CD4-positive, alpha-beta T cell treated with Interleukin-1 beta for 1 hour (primary cell): ENCODE measurements around the gene TLR9.
"Not testable (repeated sequence)": the region's sequence is repeated elsewhere in the genome, so short reads cannot be mapped to it uniquely, and the experiment has no call there.

Experiments
- DNase-seq, 2 donors: peaks; one replicate each; pipeline ENCODE4 v3.0.0-alpha.2; 2020 to 2022

Gene TLR9

DNA sequence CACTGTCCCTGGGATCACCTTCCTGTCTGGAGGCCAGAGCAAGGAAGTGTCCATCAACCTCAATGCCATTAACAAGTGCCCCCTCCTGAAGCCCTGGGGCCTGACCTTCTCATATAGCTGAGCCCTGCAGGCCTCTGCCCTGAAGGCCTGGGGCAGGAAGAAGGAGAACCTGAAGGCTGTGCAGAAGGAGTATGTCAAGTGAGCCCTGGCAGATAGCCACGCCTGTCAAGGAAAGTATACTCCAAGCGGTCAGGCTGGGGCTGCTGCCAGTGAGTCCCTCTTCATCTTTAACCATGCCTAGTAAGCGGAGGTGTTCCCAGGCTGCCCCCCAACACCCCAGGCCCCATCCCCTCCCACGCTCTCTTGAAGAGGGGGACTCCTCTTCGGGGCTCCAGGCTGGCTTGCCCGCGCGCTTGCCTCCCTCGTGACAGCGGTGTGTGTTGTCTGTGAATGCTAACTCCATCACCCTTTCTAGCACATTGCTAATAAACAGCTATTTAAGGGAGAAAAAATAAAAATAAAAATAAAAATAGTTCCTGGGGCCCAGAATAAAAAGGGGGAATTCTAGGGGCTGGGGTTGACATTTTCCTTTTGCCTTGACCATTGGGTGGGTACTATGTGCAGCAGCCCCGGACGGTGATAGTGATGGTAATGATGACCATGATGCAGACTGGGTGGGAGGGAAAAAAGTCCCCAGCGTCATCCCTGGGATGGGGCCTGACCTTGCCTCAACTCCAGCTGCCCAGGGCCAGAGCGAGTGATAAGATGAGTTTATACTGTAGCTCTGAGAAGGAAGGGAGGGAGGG, 30.8 kb downstream of the TLR9 start:
- DNase-seq, result no peak

GRCh38 chr3:52193065-52193464, 32.4 kb downstream of the TLR9 start:
- DNase-seq, result no peak

DNA sequence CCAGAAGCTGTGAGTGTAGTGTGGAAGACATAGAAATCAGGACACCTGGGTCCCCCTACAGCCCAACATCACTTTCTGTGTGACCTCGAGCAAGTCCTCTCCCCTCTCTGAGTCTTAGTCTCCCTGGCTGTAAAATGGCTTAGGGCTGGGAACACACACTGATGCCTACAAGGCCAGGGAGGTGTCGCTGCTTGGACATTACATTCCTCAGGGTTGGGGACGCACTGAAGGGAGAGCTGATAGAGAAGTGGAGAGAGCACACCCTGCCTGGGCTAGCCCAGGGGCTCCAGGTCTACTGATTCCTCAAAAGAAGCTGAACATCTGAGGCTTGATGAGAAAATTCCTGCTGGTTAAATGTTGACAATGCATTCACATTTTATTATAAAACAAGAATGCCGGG, 33.8 kb downstream of the TLR9 start:
- DNase-seq, result no peak

DNA sequence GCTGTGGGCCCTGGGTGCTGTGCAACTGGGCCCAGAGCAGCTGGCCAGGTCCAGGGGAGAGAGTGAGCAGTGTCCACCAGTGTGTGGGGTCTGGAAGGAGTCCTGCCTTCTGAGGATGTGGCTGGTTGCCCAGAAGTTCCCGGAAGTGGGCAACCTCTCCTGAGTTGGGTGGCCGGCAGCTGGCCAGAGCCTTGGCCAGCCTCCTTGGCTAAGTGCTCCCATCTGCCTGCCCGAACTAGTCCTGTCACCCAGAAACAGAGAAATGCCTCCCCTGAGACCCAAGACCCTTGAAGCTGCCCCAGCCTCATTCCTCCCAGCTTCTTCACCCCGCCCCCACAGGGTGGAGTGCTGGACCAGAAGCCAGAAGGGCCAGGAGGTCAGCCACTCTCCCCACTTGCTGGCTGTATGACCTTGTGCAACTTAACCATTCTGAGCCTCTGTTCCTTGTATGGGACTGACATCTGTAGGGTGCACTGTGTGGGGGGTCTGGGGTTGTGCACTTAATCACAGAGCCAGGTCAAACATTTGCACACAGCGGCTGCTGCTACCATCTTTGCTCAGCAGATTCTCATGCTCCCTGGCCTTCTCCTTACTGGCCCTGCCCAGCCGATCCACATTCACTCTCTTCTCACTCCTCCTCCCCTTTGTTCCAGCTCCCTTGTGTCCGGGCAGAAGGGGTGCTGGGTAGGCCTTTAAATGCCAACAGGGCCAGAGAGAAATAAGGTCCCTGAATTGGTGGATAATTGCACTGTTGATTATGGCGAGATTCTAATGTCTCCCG, 35.0 kb downstream of the TLR9 start:
- no peak for DNase-seq

DNA sequence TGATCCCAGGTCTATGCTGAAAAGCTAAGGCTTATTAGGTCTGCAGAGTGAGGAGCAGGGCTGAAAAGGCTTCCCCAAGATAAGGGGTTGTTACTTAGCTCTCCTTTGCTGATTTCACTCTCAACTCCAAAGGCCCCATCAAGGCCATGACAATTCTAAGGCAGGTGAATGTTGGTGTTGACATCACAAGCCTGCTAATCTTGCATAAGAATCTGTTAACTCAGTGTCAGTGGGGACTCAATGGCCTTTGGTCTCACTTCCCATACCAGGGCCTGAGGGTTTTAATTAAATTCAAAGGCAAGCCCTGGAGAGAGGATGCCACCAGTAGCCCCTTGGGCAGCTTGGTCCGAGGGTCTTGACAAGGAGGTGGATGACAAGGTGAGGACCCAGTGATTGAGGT, 36.9 kb downstream of the TLR9 start:
- no peak for DNase-seq

- no peak for DNase-seq
These were observed 38.7 kb downstream of the TLR9 start for GRCh38 chr3:52186729-52187128.

- DNase-seq, result no peak
These were observed 39.6 kb downstream of the TLR9 start for GRCh38 chr3:52185837-52186236.

DNA sequence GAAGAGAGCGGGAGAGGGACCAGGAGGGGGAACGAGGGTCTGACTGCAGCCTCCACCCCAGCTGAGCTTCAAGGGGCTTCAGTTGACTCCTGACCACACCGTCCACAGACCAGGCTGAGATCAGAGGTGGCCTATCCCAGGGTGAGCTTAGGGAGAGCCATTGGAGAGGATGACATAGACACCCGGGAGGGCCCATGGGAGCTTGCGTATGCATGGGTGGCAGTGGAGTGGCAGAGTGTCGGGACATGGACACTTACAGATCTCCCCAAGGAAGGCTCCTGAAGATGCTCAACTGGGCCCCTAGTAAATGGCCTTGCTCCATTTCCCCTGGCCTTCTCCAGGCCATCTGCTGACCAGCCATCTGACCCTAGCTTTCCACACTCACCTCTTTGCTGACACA, 40.1 kb downstream of the TLR9 start:
- no peak for DNase-seq

DNA sequence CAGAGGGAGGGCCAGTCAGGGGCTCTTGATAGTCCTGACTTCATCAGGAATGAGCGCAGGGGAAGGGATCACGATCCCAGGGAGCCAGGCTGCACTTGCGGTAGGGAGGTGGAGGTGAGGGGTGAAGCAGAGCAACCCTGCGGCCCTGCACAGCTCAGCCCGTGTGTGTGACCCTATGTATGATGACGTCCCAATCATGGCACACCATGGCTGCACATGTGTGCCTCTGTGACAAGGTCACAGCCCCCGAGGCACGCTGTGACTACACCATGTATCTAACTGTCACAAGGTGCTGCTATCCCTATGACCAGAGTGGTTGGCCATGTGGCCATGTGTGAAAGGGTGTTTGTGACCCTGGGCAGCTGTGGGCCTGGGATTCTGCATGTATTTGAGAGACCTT, 40.8 kb downstream of the TLR9 start:
- no peak for DNase-seq

GRCh38 chr3:52183786-52184445, 41.5 kb downstream of the TLR9 start:
- DNase-seq, result no peak

DNA sequence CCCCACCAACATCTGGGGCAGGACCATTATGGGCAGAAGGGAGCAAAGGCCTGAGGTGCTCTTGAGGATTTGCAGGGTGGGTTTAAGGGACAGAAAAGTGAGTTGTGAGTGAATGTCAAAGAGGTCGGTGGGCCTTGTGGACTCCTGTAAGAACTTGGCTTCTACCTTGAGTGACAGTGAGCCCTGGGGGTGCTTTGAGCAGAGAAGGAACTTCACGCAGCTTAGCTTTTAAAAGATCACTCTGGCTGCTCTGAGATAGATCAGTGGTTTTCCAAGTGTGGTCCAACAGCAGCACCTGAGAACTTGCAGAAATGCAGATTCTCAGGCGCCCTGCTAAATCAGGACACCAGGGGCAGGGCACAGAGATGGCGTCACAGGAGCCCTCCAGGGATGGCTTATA, 42.8 kb downstream of the TLR9 start:
- DNase-seq, result no peak

DNA sequence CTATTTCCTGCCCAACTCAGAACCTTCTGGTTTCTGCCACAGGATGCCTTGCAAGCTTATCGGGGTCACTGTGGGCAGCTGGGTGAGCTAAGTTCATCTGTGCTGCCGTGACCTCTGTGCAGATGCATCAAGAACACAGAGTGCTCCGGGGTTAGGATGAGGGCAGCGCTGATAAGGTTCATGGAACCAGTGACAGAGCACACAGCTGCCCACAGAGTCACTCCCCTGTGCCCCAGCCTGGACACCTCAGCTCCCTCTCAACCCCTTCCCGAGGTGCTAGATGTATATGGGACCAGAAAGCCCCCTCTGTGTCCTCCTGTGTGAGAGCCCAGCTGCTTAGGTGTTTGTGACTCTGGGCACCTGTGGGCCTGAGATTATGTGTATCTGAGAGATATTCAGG, 43.2 kb downstream of the TLR9 start:
- DNase-seq, result no peak

GRCh38 chr3:52181543-52181942, 43.9 kb downstream of the TLR9 start:
- DNase-seq, result no peak

DNA sequence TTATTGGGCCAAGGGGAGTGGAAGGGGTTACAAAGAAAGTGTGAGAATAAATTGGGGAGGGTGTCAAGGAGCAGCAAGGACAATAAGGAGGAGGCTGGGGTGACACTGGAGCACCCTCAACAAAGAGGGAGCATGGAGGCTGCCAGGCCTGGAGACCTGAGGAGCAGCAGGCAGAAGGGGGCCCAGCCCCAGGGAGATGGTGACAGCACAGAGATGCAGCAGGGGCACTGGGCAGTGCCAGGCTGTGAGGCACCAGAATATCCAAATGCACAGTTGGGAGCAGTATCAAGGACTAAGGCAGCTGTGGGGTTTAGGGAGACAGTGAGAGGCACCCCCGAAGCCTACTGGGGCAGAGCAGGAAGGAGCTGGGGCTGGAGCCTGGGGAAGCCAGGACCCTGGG, 46.9 kb downstream of the TLR9 start:
- no peak for DNase-seq

DNA sequence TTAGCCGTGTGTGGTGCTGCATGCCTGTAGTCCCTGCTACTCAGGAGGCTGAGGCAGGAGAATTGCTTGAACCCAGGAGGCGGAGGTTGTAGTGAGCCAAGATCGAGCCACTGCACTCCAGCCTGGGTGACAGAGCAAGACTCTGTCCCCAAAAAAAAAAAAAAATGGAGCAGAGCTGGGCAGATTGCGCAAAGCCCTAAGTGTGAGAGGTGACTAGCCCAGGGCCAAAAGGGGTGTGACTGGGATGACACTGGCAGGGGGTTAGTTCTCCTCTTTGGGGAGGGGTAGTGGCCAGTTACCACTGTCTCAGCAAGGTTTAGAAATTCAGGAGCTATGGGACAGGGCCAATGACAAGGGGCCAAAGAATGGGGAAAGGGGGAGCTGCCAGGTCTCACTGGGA, 47.3 kb downstream of the TLR9 start:
- not testable (repeated sequence) for DNase-seq

- DNase-seq, result no peak
These were observed 47.8 kb downstream of the TLR9 start for GRCh38 chr3:52177701-52178042.

GRCh38 chr3:52176951-52177700, 48.3 kb downstream of the TLR9 start:
- DNase-seq, result no peak

DNA sequence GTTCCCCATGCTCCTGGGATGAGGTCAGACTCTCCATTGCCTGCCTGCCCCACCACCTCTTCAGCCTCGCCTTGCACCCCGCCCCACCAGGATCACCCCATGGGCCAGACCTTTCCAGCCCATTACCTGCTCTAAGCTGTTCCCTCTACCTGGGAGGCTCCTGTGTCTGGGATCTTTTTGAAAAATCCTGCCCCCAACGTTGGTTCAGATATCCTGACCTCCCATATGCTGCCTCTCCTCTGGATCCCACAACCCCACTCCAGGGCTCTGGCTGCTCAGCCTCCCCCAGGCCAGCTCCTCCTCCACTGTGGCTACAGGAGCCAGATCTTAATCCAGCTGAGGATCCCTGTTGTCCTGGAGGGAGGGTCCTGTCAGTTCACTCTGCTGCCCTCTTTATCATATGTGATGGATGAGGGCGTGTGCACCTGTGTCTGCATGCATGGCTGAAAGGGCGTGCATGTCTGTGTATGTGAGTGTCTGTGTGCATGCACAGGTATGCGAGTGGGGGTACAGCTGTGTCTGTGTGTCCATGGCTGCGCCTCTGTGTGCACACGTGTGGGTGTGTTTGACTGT, 49.2 kb downstream of the TLR9 start:
- DNase-seq, result no peak

DNA sequence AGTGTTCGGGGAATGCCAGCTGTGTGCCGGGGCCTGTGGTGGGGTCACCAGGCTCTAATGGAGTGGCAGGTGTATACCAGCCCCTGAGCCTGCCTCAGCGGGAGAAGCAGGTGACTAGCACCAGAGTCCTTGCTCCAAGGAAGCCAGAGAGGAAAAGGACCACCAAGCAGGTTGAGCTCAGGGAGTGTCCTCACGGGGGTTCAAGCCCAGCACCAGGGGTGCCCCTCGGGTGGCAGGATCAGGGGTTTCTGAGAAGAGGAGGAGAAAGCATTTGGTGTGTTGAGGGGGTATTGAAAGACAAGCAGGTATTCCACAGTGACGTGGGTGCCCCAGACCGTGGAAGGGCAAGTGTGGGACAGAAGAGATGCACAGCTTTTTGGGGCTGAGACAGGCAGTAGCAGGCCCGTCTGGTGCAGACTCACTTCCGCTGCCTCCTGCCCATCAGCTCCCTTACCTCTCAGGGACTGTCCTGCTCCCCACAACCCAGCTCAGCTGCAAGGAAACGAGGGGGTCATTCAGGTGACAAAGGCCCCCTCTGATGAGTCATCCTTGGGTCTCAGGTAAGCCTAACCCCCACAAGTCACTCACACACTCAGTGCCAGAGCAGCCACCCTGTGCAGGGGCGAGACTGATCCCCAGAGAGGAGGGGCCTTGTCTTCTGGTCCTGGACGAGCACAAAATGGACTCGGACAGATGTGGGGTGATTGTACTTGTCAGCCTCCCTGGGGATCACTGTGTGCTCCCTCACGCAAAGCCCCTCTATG, 49.8 kb downstream of the TLR9 start:
- DNase-seq, result no peak

GRCh38 chr3:52174896-52175295, 50.5 kb downstream of the TLR9 start:
- peak in 1 of 2 donors; percentile 70 for DNase-seq

DNA sequence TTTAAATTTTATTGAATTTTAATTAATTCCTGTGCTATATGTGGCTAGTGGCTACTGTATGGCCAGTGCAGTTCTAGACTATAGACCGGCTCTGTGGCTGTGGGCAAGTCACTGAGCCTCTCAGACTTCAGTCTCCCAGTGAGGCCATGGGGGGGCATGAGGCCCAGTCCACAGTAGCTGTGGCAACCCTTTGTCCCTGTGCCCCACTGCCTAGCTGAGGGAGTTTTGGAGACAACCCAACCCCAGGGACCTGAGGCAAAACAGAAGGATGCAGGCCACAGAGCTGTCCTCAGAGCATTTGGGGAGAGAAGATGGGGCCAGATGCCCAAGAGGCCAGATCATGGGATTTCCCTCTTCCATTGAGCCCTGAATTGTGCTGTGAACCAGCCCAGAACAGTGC, 52.3 kb downstream of the TLR9 start:
- no peak for DNase-seq

DNA sequence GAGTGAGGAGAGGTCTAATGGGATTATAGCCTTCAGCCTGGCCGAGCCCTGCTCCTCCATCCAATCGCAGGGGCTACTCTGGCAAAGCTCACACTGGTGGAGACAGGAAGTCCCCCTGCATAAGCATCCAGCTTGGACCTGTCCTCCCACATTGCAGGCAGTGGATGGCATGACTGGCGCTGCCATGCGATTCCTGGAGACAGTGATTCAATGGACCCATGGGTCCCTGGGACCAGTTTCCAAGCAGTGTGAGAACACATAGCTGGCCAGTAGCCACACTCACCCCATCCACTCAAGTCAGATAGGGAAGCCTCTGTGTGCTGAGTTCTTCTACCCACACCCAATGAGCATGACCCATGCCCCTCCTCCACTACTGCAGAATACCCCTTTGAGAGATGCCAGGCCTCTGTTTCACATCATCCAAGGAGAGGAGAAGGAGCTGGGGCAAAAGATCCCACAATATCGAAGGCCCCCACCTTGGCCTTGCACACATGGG, 53.1 kb downstream of the TLR9 start:
- DNase-seq, result no peak
